HG03025 (cell line): Measurements from ENCODE around the gene EXOSC3.
"Not testable (repeated sequence)": the region's sequence is repeated elsewhere in the genome, so short reads cannot be mapped to it uniquely, and the experiment has no call there.

ENCODE experiments used
- ATAC-seq: cut with Tn5 transposase; IDR thresholded peaks from one replicate; pipeline ENCODE4 v1.9.1; 2021; ENCODE audit warnings: mild to moderate bottlenecking, moderate library complexity; ENCODE audit not compliant: unreplicated experiment, low FRiP score

The EXOSC3 gene

DNA sequence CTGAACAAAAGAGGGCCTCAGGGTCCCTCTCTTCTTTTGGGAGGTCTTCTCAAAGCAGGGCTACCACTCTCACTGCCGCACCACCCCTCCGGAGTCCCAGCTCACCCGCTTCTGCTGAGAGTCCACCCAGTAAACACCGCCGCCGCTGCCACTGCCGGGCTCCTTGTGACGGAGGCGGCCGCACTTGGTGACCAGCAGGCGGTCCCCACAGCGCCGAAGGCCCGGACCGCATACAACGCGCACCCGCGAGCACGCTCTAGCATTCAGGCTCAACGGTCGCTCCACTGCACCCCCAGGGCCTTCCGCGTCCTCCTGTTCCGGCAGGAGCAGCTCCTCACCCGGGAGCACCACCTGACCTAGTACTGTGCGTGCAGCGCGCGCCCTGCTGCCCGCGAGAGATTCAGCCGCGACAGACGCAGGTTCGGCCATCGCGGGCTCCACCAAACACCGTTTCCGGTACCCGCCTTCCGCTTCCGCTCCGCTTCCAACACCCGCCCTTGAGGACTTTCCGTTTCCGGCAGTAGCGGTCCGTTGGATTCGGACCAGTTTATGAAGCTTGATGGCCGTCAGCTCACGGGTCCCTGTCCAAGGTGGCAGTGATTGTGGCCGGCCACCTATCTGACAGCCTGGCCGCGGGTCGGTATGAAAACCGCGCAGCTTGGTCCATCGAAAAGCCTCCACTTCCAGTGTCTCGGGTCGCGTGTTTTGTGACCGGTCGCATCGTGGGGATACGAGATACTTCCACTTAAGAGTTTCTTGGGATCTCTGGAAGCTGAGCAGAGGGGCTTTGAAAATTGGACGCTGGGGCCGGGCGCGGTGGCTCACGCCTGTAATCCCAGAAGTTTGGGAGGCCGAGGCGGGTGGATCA is at the start of gene EXOSC3:
TSS of gene EXOSC3 (minus strand) at position 449 of the 868 bp plus-strand sequence. CDS start at position 429, 20 bp downstream.
- peak; percentile 94 for ATAC-seq

DNA sequence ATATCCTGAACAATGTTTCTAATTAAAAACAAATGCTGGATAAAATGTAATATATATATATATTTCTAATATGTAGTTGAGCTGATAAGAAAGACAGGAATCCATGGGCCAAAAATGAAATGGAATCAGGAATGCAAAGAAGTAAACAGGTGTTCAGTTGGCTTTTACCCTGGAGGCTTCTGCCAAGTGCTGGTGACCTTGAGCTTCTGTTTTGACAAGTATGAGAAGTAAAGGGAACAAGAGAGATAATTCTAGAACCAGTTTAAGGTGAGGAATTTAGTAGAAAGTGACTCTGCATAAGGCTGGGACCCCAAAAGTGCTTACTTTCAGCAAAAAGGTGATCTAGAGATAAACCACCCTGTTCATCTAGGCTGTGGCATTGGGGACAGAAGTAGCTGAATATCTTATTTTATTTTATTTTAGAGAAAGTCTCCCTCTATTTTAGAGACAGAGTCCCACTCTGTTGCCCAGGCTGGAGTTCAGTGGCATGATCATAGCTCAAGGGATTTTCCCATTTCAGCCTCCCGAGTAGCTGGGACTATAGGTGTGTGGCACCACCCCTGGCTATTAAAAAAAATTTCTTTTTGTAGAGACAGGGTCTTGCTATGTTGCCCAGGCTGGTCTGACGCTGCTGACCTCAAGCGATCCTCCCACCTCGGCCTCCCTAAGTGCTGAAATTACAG is 42.8 kb upstream of the EXOSC3 start:
- ATAC-seq: no peak

DNA sequence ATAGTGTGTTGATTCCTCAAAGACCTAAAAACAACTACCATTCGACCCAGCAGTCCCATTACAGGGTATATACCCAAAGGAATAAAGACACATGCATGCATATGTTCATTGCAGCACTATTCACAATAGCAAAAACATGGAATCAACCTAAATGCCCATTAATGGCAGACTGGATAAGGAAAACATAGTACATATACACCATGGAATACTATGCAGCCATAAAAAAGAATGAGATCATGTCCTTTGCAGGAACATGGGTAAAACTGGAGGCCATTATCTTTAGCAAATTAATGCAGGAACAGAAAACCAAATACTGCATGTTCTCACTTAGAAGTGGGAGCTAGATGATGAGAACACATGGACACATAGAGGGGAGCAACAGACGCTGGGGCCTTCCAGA is 40.3 kb upstream of the EXOSC3 start:
- ATAC-seq: not testable (repeated sequence)

DNA sequence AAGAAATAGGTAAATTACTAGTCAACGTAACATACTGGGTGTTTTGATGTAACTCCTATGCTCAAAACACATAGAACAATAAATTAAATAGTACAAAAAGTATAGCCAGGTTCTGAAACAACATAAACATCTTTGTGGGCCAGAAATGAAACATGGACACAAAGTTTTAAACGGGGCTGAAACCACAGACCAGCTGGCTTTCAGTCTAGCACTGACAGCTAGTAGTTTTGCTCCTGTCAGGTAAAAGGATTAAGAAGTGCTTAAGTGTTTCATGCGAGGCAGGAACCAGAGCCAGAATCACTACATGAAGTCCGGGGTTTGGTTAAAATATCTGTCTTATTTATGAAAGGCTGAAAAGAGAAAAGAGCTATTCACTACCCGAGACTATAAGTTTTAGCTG is 35.3 kb upstream of the EXOSC3 start:
- peak; percentile 64 for ATAC-seq

DNA sequence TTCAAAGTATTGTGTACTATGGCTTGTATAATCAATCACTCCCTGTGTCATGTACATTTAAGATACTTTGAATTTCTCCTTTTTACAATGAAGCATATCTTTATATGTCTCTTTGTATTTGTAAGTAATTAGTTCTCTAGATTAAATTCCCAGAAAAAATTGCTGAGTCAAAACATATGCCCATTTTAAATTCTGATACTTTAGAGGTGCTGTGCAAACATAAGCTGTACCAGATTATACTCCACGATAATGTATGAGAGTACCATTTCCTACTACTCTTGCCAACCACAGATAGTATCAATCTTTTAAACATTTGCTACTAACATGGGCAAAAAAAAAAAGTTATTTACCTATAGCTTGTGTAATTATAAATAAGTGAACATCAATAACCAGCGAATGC is 34.0 kb upstream of the EXOSC3 start:
- no peak for ATAC-seq

DNA sequence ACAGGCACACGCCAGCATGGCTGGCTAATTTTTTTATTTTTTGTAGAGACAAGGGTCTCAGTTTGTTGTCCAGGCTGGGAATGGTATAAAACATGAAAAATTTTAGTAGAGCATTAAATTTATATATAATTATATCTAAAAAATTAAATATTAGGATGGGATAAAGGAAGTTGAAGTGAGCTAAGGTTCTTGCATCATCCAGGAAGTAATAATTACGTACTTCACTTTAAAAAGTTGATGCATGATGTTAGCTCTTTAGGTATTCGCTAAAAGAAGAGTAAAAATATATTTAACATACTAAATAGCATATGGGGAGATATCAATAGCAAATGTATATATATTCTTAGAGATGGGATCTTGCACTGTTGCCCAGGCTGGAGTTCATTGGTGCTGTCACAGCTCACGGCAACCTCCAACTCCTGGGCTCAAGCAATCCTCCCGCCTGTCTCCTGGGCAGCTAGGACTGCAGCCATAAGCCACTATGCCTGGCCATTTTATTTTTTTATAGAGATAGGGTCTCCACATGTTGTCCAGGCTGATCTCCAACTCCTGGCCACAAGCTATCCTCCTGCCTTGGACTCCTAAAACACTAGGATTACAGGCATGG is 28.0 kb upstream of the EXOSC3 start:
- no peak for ATAC-seq

DNA sequence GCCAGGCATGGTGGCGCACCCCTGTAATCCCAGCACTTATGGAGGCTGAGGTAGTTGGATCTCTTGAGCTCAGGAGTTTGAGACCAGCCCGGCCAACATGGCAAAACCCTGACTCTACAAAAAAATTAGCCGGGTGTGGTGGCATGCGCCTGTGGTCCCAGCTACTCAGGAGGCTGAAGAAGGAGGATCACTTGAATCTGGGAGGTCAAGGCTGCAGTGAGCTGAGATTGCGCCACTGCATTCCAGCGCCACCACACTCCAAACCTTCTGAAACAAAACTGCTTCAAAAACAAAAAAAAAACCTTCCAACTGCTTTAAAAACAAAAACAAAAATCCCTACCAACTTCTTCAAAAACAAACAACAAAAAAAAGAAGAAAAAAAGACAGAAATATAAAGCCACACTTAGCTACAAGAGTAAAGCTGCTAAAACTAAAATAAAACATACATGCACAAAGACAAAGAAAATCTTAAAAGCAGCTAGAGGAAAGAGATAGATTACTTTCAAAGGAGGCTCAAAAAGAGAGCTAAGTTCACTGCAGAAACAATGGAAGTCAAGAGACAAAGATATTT is 27.1 kb upstream of the EXOSC3 start:
- ATAC-seq: no peak

DNA sequence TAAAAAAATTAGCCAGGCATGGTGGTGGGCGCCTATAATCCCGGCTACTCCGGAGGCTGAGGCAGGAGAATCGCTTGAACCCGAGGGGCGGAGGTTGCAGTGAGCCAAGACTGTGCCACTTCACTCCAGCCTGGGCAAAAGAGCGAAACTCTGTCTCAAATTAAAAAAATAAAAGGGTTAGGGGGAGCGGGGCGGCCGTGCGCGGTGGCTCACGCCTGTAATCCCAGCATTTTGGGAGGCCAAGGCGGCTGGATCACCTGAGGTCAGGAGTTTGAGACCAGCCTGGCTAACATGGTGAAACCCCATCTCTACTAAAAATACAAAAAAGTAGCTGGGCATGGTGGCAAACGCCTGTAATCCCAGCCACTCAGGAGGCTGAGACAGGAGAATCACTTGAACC is 24.8 kb upstream of the EXOSC3 start:
- ATAC-seq: not testable (repeated sequence)

DNA sequence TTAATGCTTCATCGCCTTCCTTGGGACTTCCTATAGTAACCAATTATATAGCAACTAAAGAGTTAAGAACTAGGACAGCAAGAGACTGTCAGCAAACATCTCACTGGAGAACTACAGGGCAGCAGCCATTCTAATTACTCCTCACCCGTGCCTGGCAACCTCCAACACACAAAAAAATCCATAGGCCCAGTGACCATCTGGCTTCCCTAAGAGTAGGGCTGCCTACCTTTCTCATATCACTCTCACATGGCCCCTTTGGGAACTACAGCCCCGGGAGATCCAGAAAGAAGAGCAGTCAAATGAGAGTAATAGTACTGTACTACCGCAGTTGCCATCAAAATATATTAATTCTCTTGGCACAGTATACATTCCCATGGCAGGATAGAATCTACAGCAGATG is 21.4 kb upstream of the EXOSC3 start:
- ATAC-seq: no peak

DNA sequence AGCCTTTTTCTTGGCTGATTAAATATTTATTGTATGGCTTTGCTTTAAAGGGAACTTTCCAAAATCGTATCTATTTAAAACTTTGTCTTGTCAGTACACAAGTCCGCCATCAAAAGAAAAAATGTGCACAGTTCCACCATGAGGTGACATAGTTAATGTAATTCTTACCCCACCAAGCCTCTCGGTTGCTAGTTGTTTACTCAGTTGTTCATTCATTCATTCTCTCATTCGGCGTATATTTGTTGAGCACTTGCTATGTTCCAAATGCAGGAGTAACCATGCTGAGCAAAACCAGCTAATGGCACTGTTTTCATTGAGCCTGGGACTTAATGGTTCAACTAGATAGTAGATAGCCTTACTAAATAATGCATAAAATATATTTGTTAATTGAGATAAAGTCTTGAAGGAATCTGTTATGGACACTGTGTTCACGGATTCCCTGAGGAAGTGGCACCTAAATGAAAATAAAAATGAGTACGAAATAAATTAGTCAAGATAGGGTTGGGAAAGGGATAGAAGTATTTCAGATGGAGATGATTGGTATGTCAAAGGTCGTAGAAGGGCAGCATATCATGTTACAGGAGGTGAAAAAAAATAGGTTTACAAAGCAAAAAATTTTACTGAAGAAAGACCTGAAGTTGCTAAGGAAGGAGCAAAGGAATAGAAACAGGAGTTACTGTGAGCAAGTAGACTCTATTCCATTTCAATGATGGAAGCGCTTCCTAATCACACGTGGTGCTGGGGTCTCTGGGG is 17.3 kb upstream of the EXOSC3 start:
- no peak for ATAC-seq

DNA sequence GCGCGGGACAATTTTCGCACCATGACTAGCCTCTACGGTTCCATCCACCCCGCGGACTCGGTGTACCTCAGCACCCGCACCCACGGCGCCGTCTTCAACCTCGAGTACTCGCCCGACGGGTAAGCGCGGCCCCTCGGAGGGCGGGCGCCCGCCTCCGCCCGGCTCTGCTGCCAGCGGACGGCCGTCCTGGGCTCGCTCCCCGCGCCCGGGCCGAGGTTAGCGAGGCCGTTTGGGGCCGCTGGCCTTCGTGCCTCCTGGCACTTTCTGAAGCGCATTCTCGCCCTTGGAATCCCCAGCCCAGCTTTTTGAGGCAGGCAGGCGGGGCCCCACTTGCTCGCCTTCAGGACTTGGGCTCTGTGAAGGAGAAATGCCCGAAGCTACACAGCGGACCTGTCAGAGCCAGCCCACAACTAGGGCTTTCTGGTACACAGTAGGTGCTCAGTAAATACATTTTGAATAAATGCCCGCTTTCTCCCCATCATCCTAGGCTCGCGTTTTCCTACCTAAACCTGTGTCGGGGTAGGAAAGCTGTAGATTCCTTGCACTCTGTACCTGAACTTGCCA is 16.5 kb upstream of the EXOSC3 start:
- peak; percentile 46 for ATAC-seq

DNA sequence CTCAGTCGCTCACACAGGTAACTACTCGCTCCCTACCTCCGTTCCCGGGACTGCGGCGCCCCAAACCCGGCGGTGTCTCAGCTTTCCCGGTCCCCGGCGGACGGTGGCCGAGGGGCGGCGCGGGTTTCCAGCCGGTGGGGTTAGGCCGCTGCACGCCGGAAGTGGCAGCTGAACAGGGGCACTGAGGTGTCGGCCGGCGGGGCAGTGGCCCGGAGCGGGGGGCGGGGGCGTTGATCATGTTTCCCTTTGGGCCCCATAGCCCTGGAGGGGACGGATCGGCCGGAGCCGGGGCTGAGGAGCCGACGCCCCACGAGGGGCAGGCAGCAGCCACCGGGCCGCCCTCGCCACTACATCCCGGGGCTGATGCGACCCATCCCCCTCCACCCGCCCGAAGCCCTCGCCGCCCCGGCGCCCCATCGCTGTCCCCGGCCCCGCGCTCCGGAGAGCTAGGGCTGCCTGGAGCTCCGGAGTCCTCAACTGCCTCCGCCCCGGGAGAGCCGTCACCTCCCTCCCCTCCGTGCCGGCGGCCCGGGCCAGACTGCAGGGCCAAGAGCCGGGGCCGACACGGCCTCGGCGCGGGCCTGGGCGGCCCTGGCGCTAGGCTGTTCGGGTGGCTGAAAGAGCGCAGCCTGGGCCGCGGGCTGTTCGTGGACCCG is 15.9 kb upstream of the EXOSC3 start, which contains the start of gene DCAF10:
TSS of gene DCAF10 (plus strand) at position 167 of the 656 bp plus-strand sequence. CDS start at position 237, 70 bp downstream.
- peak; percentile 78 for ATAC-seq

DNA sequence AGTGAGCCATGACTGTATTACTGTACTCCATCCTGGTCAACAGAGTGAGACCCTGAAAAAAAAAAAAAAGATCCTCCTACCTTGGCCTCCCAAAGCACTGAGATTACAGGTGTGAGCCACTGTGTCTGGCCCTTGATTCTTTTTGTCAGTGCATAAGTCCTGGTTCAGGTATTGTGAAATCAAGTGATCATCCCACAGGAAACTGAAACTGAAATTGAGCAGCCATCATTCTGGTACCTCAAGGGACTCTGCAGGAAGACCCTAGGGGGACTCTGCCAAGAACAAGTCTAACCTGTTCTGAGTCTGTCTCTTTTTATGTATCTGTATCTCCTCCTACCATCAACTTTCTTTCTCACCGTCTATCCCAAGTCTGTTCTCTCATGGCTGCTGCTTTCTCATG is 13.8 kb upstream of the EXOSC3 start:
- ATAC-seq: no peak

DNA sequence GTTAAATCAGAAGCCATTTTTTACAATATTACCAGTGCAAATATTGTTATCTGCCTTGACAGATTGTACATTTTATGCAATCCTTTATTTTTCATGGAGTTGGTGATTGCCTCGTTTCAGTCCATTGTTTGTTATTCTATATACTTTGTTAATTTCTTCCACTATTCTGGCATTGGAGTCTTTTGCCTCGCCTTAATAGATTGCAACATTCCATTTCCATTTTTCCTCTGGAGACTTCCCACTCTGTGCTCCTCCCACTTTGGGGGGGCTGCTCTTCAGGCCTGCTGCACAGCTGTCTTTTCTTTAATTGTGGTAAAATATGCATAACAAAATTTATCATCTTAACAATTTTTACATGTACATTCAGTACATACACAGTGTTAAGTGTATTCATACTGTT is 11.4 kb upstream of the EXOSC3 start:
- ATAC-seq: no peak

DNA sequence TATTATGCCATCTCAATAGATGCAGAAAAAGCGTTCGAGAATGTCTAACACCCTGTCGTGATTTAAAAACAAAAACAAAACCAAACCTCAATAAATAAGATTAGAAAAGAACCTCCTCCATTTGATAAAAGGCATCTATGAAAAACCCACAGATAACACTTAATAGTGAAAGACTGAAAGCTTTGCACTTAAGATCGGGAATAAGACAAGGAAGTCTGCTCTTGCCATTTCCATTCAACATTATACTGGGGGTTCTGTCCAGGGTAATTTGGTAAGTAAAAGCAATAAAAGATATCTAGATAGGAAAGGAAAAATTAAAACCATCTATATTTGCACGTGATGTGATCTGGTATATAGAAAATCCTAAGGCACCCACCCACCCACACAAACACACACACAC is 7.3 kb upstream of the EXOSC3 start:
- ATAC-seq: no peak

DNA sequence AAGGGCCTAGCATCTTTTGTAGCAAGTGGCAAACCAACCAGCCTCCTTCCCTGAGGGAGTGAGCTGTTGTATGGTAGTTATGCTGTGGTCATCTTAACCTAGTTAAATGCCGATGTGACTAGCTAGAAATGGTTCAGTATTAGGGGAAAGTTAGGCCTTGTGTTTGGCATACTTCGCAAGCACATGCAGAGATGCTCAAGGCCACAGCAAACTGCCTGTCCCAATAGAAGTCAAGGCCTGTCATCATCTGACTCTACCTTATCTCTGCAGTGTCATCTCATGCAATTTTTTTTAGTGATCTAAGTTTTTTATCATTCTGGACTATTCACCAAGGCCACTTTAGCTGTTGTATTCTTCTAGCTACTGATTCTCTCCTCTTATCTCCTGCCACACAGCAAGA is 5.2 kb upstream of the EXOSC3 start:
- no peak for ATAC-seq

DNA sequence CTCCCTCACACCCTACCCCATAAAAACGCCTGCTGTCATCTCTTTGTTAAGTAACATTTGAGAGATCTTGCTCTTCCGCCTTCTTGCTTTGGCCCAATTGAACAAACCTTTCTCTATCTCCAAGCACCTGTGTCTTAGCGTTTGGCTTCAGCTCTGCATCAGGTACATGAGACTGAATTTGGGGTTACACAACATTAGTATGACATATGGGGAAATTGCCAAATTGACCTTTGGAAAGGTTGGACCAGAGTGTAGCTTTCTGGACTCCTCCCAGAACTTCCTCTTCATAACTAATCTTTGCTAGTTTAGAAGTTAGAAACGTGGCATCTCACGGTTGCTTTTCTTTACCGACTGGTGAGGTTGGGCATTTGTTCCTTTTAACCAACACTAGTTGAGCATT is 3.5 kb upstream of the EXOSC3 start:
- no peak for ATAC-seq

DNA sequence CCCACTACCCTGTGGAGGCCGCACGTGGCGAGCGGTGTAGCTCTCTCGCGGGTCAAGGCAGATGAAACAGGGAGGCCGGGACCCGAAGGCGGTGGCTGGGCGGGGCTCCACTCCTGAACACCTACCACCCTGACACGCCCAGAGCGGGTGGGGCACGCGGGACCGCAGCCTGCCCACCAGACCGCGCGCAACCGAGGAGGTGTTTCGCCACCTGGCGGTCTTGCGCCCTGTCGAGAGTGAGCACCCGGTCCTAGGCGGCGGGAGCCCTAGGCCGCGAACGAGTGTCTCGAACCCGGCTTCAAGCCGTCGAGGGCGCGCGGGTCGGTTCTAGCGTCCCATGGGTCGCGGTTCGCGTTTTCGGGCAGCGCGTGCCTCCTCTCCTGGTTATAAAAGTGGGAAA is 2.2 kb upstream of the EXOSC3 start:
- ATAC-seq: no peak

DNA sequence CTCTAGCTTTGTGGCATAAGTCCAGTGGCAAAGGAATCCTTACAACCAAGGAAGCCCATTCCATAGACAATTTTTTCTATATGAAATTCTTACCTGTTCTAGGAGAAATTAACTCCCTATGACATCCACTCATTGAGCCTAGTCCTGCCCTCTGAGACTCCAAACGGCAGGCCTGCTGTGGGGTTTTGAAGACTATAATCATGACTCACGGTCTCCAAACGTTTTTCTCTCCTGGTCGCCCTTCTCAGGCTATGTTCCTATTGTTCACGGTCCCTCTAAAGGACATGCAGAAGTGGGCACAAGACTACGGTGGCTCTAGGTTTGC is 611 bp downstream of the EXOSC3 start:
- ATAC-seq: no peak

DNA sequence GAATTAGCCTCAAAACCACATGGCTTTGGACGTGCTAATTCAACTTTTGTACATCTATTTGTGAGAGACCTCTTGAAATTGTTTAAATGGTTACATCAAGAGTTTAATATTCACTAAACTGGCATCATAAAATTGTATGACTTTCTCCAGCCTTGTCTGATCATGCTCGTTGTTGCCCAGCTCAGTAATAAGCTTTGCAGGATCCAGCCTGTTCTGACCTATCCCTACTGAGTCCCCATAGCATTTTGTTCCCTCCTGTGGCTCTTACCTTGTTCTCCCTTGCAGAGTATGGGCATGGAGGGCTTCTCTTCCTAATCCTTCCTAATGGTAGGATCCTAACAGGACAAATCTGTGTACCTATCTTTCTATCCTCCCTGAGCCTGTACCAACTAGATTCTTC is 6.3 kb downstream of the EXOSC3 start:
- ATAC-seq: no peak
